ENCODE measurements around the gene GLIPR2. TPM values are rescaled to one million over a fixed set of nuclear protein-coding genes. Genes with fewer than 3 reads are reported as not detected.

Gene GLIPR2
- polyA plus RNA-seq, 3 donors: 213 to 528 (median 520) TPM

DNA sequence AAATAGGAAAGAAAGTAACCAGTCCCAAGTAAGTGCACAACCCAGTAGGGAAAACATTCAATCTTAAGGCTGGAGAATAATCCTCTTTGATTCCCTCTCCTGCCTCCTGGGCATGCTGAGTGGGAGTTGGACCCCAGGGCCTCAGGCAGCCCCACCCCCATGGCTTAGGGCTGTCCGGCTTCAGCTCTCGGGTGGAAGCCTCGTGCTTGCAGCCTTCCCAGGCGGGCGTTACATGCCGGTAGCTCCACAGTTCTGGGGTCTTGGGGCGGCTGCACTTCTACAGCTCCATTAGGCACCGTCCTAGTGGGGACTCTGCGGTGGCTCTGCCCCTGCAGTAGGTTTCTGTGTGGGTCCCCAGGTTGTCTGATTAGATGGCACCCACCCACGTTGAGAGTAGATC is 10.1 kb downstream of the GLIPR2 start:
- H3K27ac Mint-ChIP-seq: peak overlapping the region in 5 of 7 donors; percentile 68 to 100 (median 90)
- peaks cover 100% of the 10 kb centered on the region in 2 donors for H3K4me1 ChIP-seq (ENCODE audit: control insufficient read depth in 1 of 2, insufficient read depth in 2 of 2, low read length in 2 of 2)
- H3K36me3 ChIP-seq (replicated peaks in 1 of 2; ENCODE audit: control insufficient read depth in 1 of 2, insufficient read depth in 2 of 2, low read length in 2 of 2): peaks cover 36 to 71% of the 10 kb centered on the region in 2 donors
- H3K27me3 ChIP-seq (ENCODE audit: control insufficient read depth in 2 of 2, insufficient read depth in 2 of 2, low read length in 2 of 2): no peaks in the 10 kb centered on the region
- 95% methylated on average over 8 of the region's 10 CpGs for WGBS (ENCODE audit: insufficient coverage)
- H3K27me3 Mint-ChIP-seq (ENCODE audit: low read depth in 3 of 3): peaks cover 0 to 3% (median 0%) of the 10 kb centered on the region in 3 donors
- peak overlapping the region in 1 of 2 donors; percentile 99 for H3K27ac ChIP-seq (ENCODE audit: low read depth in 1 of 2, low read length in 2 of 2)
- H4K20me1 ChIP-seq (ENCODE audit: insufficient read depth, low read length): peaks cover 60% of the 10 kb centered on the region
- no peak overlapping the region for H3K4me2 ChIP-seq (replicated peaks; ENCODE audit: extremely low read depth, low read length, poor library complexity, severe bottlenecking)
- H2AFZ ChIP-seq (ENCODE audit: insufficient read depth, low read depth, low read length, poor library complexity, severe bottlenecking): no peak overlapping the region
- H3K9me3 Mint-ChIP-seq: peaks cover 0 to 3% (median 0%) of the 10 kb centered on the region in 7 donors
- H3K36me3 Mint-ChIP-seq: peaks cover 74 to 91% of the 10 kb centered on the region in 2 donors
- H3K4me3 Mint-ChIP-seq: no peak overlapping the region
- H3K4me3 ChIP-seq (replicated peaks in 1 of 3; ENCODE audit: low read depth in 2 of 3, low read length in 3 of 3): peak overlapping the region in 1 of 3 experiments; percentile 4
- intact Hi-C loops (cut with micrococcal nuclease): no loop called here
- H3K4me1 Mint-ChIP-seq: peaks cover 98% of the 10 kb centered on the region
- peaks cover 75% of the 10 kb centered on the region for H3K79me2 ChIP-seq (ENCODE audit: insufficient read depth, low read length)
- TF ChIP-seq CTCF (IDR thresholded peaks at IDR 0.05): no peak
- H3K9me3 ChIP-seq (replicated peaks in 1 of 2; ENCODE audit: control insufficient read depth in 1 of 2, insufficient read depth in 1 of 2, low read length in 2 of 2): peaks cover 0 to 3% of the 10 kb centered on the region in 2 donors
- H3K9ac ChIP-seq (ENCODE audit: insufficient read depth, low read length, poor library complexity, severe bottlenecking): no peak overlapping the region
- DNase-seq: no peak

GRCh38 chr9:36147441-36148175 is 11.1 kb downstream of the GLIPR2 start:
- no peak overlapping the region for H2AFZ ChIP-seq (ENCODE audit: insufficient read depth, low read depth, low read length, poor library complexity, severe bottlenecking)
- intact Hi-C loops (cut with micrococcal nuclease): no loop called here
- H3K27ac ChIP-seq (ENCODE audit: low read depth in 1 of 2, low read length in 2 of 2): peak overlapping the region; percentile 97 to 99
- peaks cover 0 to 3% of the 10 kb centered on the region in 2 donors for H3K9me3 ChIP-seq (replicated peaks in 1 of 2; ENCODE audit: control insufficient read depth in 1 of 2, insufficient read depth in 1 of 2, low read length in 2 of 2)
- Mint-ChIP-seq H3K4me1 (peaks cover 96% of the 10 kb centered on the region), H3K27ac (peak overlapping the region; percentile 89 to 100 (median 100)), H3K36me3 (peaks cover 72 to 90% of the 10 kb centered on the region in 2 donors), H3K9me3 (peaks cover 0 to 3% (median 1%) of the 10 kb centered on the region in 7 donors), H3K4me3 (no peak overlapping the region), H3K27me3 (ENCODE audit: low read depth in 3 of 3) (peaks cover 0 to 3% (median 0%) of the 10 kb centered on the region in 3 donors)
- H3K4me1 ChIP-seq (ENCODE audit: control insufficient read depth in 1 of 2, insufficient read depth in 2 of 2, low read length in 2 of 2): peaks cover 100% of the 10 kb centered on the region in 2 donors
- TF ChIP-seq CTCF (IDR thresholded peaks at IDR 0.05): no peak
- peaks cover 32 to 64% of the 10 kb centered on the region in 2 donors for H3K36me3 ChIP-seq (replicated peaks in 1 of 2; ENCODE audit: control insufficient read depth in 1 of 2, insufficient read depth in 2 of 2, low read length in 2 of 2)
- H3K4me3 ChIP-seq (replicated peaks in 1 of 3; ENCODE audit: low read depth in 2 of 3, low read length in 3 of 3): peak overlapping the region in 1 of 3 experiments; percentile 39
- no peaks in the 10 kb centered on the region for H3K27me3 ChIP-seq (ENCODE audit: control insufficient read depth in 2 of 2, insufficient read depth in 2 of 2, low read length in 2 of 2)
- H3K9ac ChIP-seq (ENCODE audit: insufficient read depth, low read length, poor library complexity, severe bottlenecking): no peak overlapping the region
- WGBS (ENCODE audit: insufficient coverage): 78% methylated on average over 13 of the region's 14 CpGs
- H4K20me1 ChIP-seq (ENCODE audit: insufficient read depth, low read length): peaks cover 57% of the 10 kb centered on the region
- no peak for DNase-seq
- H3K4me2 ChIP-seq (replicated peaks; ENCODE audit: extremely low read depth, low read length, poor library complexity, severe bottlenecking): peak overlapping the region; percentile 5
- H3K79me2 ChIP-seq (ENCODE audit: insufficient read depth, low read length): peaks cover 71% of the 10 kb centered on the region
